DND-41 (cell line): Measurements from ENCODE around the gene TCP11L1.
"Not testable (repeated sequence)": the region's sequence is repeated elsewhere in the genome, so short reads cannot be mapped to it uniquely, and the experiment has no call there.

Experiments used
- ATAC-seq: fragments of 200-7000 bp; cut with Tn5 transposase; 3 replicates; pipeline ENCODE4 v1.9.1; 2021; ENCODE audit warnings: low read depth; ENCODE audit not compliant: insufficient read depth
- DNase-seq: peaks from one replicate; pipeline ENCODE4 v3.0.0-alpha.2; 2020
- H2AFZ ChIP-seq: 2 replicates; pipeline ENCODE4 v1.6.0; 2012; ENCODE audit warnings: low read depth, low read length
- H3K27ac ChIP-seq: 2 replicates; pipeline ENCODE4 v1.5.1; 2012; ENCODE audit warnings: low read length, inconsistent platforms
- H3K27me3 ChIP-seq: fragments of 200-600 bp; sonication (generic); 2 replicates; pipeline ENCODE4 v1.6.0; 2012; ENCODE audit warnings: low read length, mild to moderate bottlenecking, inconsistent platforms; ENCODE audit not compliant: insufficient read depth, poor library complexity
- H3K36me3 ChIP-seq: 2 replicates; pipeline ENCODE4 v1.5.1; 2012; ENCODE audit warnings: low read length, inconsistent platforms; ENCODE audit not compliant: insufficient read depth
- H3K4me1 ChIP-seq: 2 replicates; pipeline ENCODE4 v1.5.1; 2012; ENCODE audit warnings: mild to moderate bottlenecking, low read length; ENCODE audit not compliant: insufficient read depth
- H3K4me2 ChIP-seq: 2 replicates; pipeline ENCODE4 v1.6.0; 2012; ENCODE audit warnings: mild to moderate bottlenecking, moderate library complexity, low read length, inconsistent platforms; ENCODE audit not compliant: insufficient read depth
- H3K4me3 ChIP-seq, 2 experiments: fragments of 200-600 bp in 1 of 2; shearing (Covaris generic) in 1 of 2; 2 replicates each; pipeline ENCODE4 v1.5.1; 2012 to 2016; ENCODE audit warnings: inconsistent platforms in 2 of 2, low read length in 2 of 2, mild to moderate bottlenecking in 2 of 2, low read depth in 1 of 2, moderate library complexity in 1 of 2
- H3K79me2 ChIP-seq: 2 replicates; pipeline ENCODE4 v1.6.0; 2012; ENCODE audit warnings: low read length, inconsistent platforms; ENCODE audit not compliant: insufficient read depth
- H3K9ac ChIP-seq: 2 replicates; pipeline ENCODE4 v1.6.0; 2012; ENCODE audit warnings: low read depth, mild to moderate bottlenecking, inconsistent platforms, low read length, moderate library complexity
- H3K9me3 ChIP-seq: 2 replicates; pipeline ENCODE4 v1.5.1; 2012; ENCODE audit warnings: low read length, moderate library complexity, mild to moderate bottlenecking, inconsistent platforms; ENCODE audit not compliant: insufficient read depth, severe bottlenecking
- H4K20me1 ChIP-seq: 2 replicates; pipeline ENCODE4 v1.6.0; 2012; ENCODE audit warnings: low read length; ENCODE audit not compliant: insufficient read depth
- CTCF ChIP-seq: IDR thresholded peaks from 2 replicates; pipeline ENCODE4 v1.5.1; 2012; ENCODE audit warnings: borderline replicate concordance, low read length, moderate library complexity, mild to moderate bottlenecking; ENCODE audit not compliant: poor library complexity, severe bottlenecking; ENCODE audit errors: extremely low read depth
- EZH2 ChIP-seq: IDR thresholded peaks from 3 replicates; pipeline ENCODE4 v1.6.1; 2012; ENCODE audit warnings: borderline replicate concordance, low read depth, mild to moderate bottlenecking, moderate library complexity, low read length, inconsistent platforms; ENCODE audit not compliant: severe bottlenecking

Gene TCP11L1

GRCh38 chr11:33109294-33109895 lies 70.0 kb downstream of the TCP11L1 start:
- H2AFZ ChIP-seq, result no peak overlapping the region
- H4K20me1 ChIP-seq, result no peaks in the 10 kb centered on the region
- H3K4me1 ChIP-seq, result no peaks in the 10 kb centered on the region
- H3K27me3 ChIP-seq, result no peaks in the 10 kb centered on the region
- no peak overlapping the region for H3K9ac ChIP-seq
- no peak for TF ChIP-seq EZH2
- no peak for TF ChIP-seq CTCF
- ATAC-seq, result no peak
- peaks cover 25% of the 10 kb centered on the region for H3K36me3 ChIP-seq
- H3K4me3 ChIP-seq, result no peak overlapping the region
- H3K79me2 ChIP-seq, result no peaks in the 10 kb centered on the region
- DNase-seq, result no peak
- H3K4me2 ChIP-seq, result no peak overlapping the region
- no peaks in the 10 kb centered on the region for H3K9me3 ChIP-seq
- H3K27ac ChIP-seq, result no peak overlapping the region

GRCh38 chr11:33110083-33110482 lies 70.7 kb downstream of the TCP11L1 start:
- Histone ChIP-seq H3K27ac (no peak overlapping the region), H3K4me1 (no peaks in the 10 kb centered on the region), H3K79me2 (no peaks in the 10 kb centered on the region), H4K20me1 (no peaks in the 10 kb centered on the region), H3K9me3 (no peaks in the 10 kb centered on the region), H3K27me3 (no peaks in the 10 kb centered on the region), H2AFZ (no peak overlapping the region), H3K36me3 (peaks cover 18% of the 10 kb centered on the region), H3K4me2 (no peak overlapping the region), H3K4me3 (no peak overlapping the region), H3K9ac (no peak overlapping the region)
- TF ChIP-seq CTCF, result no peak
- TF ChIP-seq EZH2, result no peak
- DNase-seq (no peak), ATAC-seq (no peak)

GRCh38 chr11:33116535-33116934 lies 77.2 kb downstream of the TCP11L1 start:
- Histone ChIP-seq H3K9ac (no peak overlapping the region), H4K20me1 (no peaks in the 10 kb centered on the region), H3K4me2 (no peak overlapping the region), H3K27me3 (no peaks in the 10 kb centered on the region), H3K4me1 (no peaks in the 10 kb centered on the region), H3K27ac (no peak overlapping the region), H3K79me2 (no peaks in the 10 kb centered on the region), H3K36me3 (0 out of 2 replicates have a peak, but pooled peaks cover 3% of the 10 kb centered on the region), H3K4me3 (no peak overlapping the region), H2AFZ (no peak overlapping the region), H3K9me3 (no peaks in the 10 kb centered on the region)
- DNase-seq (no peak), ATAC-seq (no peak)
- TF ChIP-seq EZH2 (no peak), CTCF (no peak)

- not testable (repeated sequence) for H3K79me2 ChIP-seq, ATAC-seq, H3K27ac ChIP-seq, H3K4me2 ChIP-seq, H3K4me3 ChIP-seq, H2AFZ ChIP-seq, DNase-seq, H4K20me1 ChIP-seq, H3K9ac ChIP-seq, H3K27me3 ChIP-seq, H3K9me3 ChIP-seq, H3K4me1 ChIP-seq
- peaks cover 16% of the 10 kb centered on the region; the same call in 1 of the 2 replicates for H3K36me3 ChIP-seq
Observed at GRCh38 chr11:33122696-33123095, 83.3 kb downstream of the TCP11L1 start.
